HEK293 (cell line): ENCODE results near the gene CCDC195.

Experiments used
- CTCF ChIA-PET: fragments of 350-600 bp; formaldehyde crosslinking; extraction: SDS; loops from one replicate; lab custom pipeline; 2021; ENCODE audit warnings: antibody characterized with exemption; lab: Yijun Ruan, JAX
- POLR2A ChIA-PET: fragments of 300-600 bp; formaldehyde crosslinking; extraction: SDS; loops from one replicate; lab custom pipeline; 2020; ENCODE audit warnings: antibody characterized with exemption, inconsistent platforms; lab: Yijun Ruan, JAX
- H3K27ac ChIP-seq: fragments of 200-500 bp; sonication (Bioruptor generic); 2 replicates; pipeline ENCODE4 v1.5.1; 2014; ENCODE audit warnings: low read depth, low read length, control low read depth, inconsistent platforms; ENCODE audit errors: extremely low read depth
- H3K36me3 ChIP-seq, 2 experiments: fragments of 200-500 bp in 1 of 2; sonication (Bioruptor generic) in 1 of 2; 1 replicate in 1 of 2; 2 replicates in 1 of 2; pipeline ENCODE4 v1.5.1; 2014 to 2017; ENCODE audit warnings: inconsistent platforms in 2 of 2, low read length in 2 of 2; ENCODE audit not compliant: control insufficient read depth in 2 of 2, insufficient read depth in 1 of 2
- H3K4me1 ChIP-seq: fragments of 200-500 bp; sonication (Bioruptor generic); 2 replicates; pipeline ENCODE4 v1.5.1; 2014; ENCODE audit warnings: mild to moderate bottlenecking, low read length, inconsistent platforms; ENCODE audit not compliant: control insufficient read depth, insufficient read depth
- H3K4me3 ChIP-seq: 2 replicates; pipeline ENCODE4 v1.5.1; 2011; ENCODE audit warnings: low read depth, mild to moderate bottlenecking, control low read depth, low read length, moderate library complexity
- H3K9me3 ChIP-seq: fragments of 200-500 bp; sonication (Bioruptor generic); 2 replicates; pipeline ENCODE4 v1.5.1; 2014; ENCODE audit warnings: low read depth, low read length, inconsistent platforms; ENCODE audit not compliant: control insufficient read depth, insufficient read depth
- HOXC10 ChIP-seq: sonication (generic); formaldehyde crosslinking; IDR thresholded peaks from 2 replicates; pipeline ENCODE4 v1.8.1; 2023; ENCODE audit warnings: mild to moderate bottlenecking, missing genetic modification reagents
- KLF10 ChIP-seq: fragments of 450-650 bp; IDR thresholded peaks from 2 replicates; pipeline ENCODE4 v1.5.1; 2018; ENCODE audit warnings: missing biosample characterization, mild to moderate bottlenecking, missing genetic modification characterization
- KLF9 ChIP-seq: fragments of 450-650 bp; formaldehyde crosslinking; IDR thresholded peaks from 2 replicates; pipeline ENCODE4 v1.5.1; 2016; ENCODE audit warnings: missing biosample characterization, missing genetic modification characterization, low read depth
- MEIS1 ChIP-seq: sonication (generic); formaldehyde crosslinking; IDR thresholded peaks from 2 replicates; pipeline ENCODE4 v1.8.1; 2022; ENCODE audit warnings: missing genetic modification reagents, mild to moderate bottlenecking, borderline replicate concordance
- ZBTB20 ChIP-seq: fragments of 450-650 bp; formaldehyde crosslinking; IDR thresholded peaks from 2 replicates; pipeline ENCODE4 v1.5.1; 2016; ENCODE audit warnings: missing biosample characterization, missing genetic modification characterization
- ZBTB7A ChIP-seq: fragments of 450-650 bp; formaldehyde crosslinking; IDR thresholded peaks from 2 replicates; pipeline ENCODE4 v1.5.1; 2016; ENCODE audit warnings: low read depth, missing biosample characterization, missing genetic modification characterization
- ZBTB8A ChIP-seq: fragments of 450-650 bp; formaldehyde crosslinking; IDR thresholded peaks from 2 replicates; pipeline ENCODE4 v1.5.1; 2016; ENCODE audit warnings: missing biosample characterization, missing genetic modification characterization
- ZNF132 ChIP-seq: fragments of 450-650 bp; formaldehyde crosslinking; IDR thresholded peaks from 2 replicates; pipeline ENCODE4 v1.5.1; 2017; ENCODE audit warnings: missing biosample characterization, missing genetic modification characterization, borderline replicate concordance
- ZNF133 ChIP-seq: fragments of 450-650 bp; formaldehyde crosslinking; IDR thresholded peaks from 2 replicates; pipeline ENCODE4 v1.5.1; 2016; ENCODE audit warnings: missing biosample characterization, missing genetic modification characterization
- ZNF140 ChIP-seq: fragments of 450-650 bp; formaldehyde crosslinking; IDR thresholded peaks from 2 replicates; pipeline ENCODE4 v1.5.1; 2016; ENCODE audit warnings: missing biosample characterization, missing genetic modification characterization
- ZNF302 ChIP-seq: fragments of 450-650 bp; formaldehyde crosslinking; IDR thresholded peaks from 2 replicates; pipeline ENCODE4 v1.5.1; 2016; ENCODE audit warnings: missing biosample characterization, missing genetic modification characterization, low read depth
- ZNF433 ChIP-seq: fragments of 450-650 bp; formaldehyde crosslinking; IDR thresholded peaks from 2 replicates; pipeline ENCODE4 v1.5.1; 2016; ENCODE audit warnings: missing biosample characterization, missing genetic modification characterization, low read depth
- ZNF514 ChIP-seq: fragments of 450-650 bp; formaldehyde crosslinking; IDR thresholded peaks from 2 replicates; pipeline ENCODE4 v1.5.1; 2016; ENCODE audit warnings: missing biosample characterization, missing genetic modification characterization
- ZNF558 ChIP-seq: fragments of 450-650 bp; formaldehyde crosslinking; IDR thresholded peaks from 2 replicates; pipeline ENCODE4 v1.5.1; 2016; ENCODE audit warnings: missing biosample characterization, missing genetic modification characterization
- ZNF707 ChIP-seq: fragments of 450-650 bp; formaldehyde crosslinking; IDR thresholded peaks from 2 replicates; pipeline ENCODE4 v1.5.1; 2016; ENCODE audit warnings: missing biosample characterization, missing genetic modification characterization
- ZNF777 ChIP-seq: fragments of 450-650 bp; formaldehyde crosslinking; IDR thresholded peaks from 2 replicates; pipeline ENCODE4 v1.5.1; 2017; ENCODE audit warnings: missing biosample characterization, missing genetic modification characterization, borderline replicate concordance
- TF ChIP-seq, protein P1 (sequence below): fragments of 450-650 bp; formaldehyde crosslinking; IDR thresholded peaks from 2 replicates; pipeline ENCODE4 v1.5.1; 2017; ENCODE audit warnings: missing biosample characterization, missing genetic modification characterization
- TF ChIP-seq, protein P2 (sequence below): fragments of 450-650 bp; IDR thresholded peaks from 2 replicates; pipeline ENCODE4 v1.5.1; 2018; ENCODE audit warnings: missing biosample characterization, mild to moderate bottlenecking, missing genetic modification characterization
- TF ChIP-seq, protein P3 (sequence below): fragments of 450-650 bp; formaldehyde crosslinking; IDR thresholded peaks from 2 replicates; pipeline ENCODE4 v1.5.1; 2016; ENCODE audit warnings: missing biosample characterization, missing genetic modification characterization
- TF ChIP-seq, protein P4 (sequence below): sonication (generic); formaldehyde crosslinking; IDR thresholded peaks from 2 replicates; pipeline ENCODE4 v1.8.1; 2022; ENCODE audit warnings: mild to moderate bottlenecking, moderate library complexity, missing genetic modification reagents
- TF ChIP-seq, protein P5 (sequence below): fragments of 450-650 bp; IDR thresholded peaks from 2 replicates; pipeline ENCODE4 v1.5.1; 2018; ENCODE audit warnings: missing biosample characterization, missing genetic modification characterization

CCDC195 gene

DNA sequence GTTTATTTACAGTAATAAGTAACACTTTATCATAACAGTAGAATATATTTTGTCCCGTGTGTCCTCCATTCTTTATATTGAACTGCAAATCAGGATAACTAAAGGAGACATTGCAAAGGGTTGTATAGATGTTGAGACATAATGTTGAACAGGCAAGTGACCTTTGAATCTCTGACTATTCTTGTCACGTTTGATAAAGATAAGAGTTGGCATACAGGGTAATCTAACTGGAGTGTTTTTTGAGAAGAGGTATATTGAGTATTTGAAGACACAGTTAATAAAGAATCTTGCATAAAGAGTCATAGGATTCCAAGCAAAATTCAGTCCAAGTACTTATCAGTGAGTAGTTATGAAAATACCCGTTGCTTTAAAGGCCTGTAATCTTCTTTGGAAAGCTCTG, 21.7 kb downstream of the CCDC195 start (continued):
- TF ChIP-seq, protein P1, sequence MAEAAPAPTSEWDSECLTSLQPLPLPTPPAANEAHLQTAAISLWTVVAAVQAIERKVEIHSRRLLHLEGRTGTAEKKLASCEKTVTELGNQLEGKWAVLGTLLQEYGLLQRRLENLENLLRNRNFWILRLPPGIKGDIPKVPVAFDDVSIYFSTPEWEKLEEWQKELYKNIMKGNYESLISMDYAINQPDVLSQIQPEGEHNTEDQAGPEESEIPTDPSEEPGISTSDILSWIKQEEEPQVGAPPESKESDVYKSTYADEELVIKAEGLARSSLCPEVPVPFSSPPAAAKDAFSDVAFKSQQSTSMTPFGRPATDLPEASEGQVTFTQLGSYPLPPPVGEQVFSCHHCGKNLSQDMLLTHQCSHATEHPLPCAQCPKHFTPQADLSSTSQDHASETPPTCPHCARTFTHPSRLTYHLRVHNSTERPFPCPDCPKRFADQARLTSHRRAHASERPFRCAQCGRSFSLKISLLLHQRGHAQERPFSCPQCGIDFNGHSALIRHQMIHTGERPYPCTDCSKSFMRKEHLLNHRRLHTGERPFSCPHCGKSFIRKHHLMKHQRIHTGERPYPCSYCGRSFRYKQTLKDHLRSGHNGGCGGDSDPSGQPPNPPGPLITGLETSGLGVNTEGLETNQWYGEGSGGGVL (tag by site-specific recombination), result no peak
- TF ChIP-seq KLF9 (tag by site-specific recombination) (no peak), HOXC10 (CRISPR knock-in tag) (no peak), ZNF133 (tag by site-specific recombination) (no peak), ZNF302 (no peak), ZNF132 (tag by site-specific recombination) (no peak), ZBTB8A (tag by site-specific recombination) (no peak)

DNA sequence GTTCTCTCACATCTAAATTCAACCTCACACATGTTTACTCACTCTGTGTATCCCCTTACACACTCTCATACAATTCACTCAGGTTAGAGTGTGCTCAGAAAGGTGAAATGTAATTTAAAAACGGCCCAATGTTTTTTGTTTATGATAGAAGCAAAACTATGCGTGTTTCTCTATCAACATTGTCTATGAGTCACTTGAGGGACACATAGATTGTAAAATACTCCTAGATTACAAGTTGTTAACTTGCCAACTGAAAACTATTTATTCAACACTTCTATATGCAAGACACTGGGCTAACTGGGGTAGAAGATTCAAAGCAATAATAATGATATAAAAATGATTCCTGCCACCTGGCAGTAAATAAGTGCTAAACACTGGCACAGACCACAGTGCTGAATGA, 24.6 kb downstream of the CCDC195 start:
- no peak overlapping the region for H3K27ac ChIP-seq
- no peak overlapping the region for H3K4me3 ChIP-seq
- ChIA-PET CTCF (no interaction called here), POLR2A (no interaction called here)
- no peaks in the 10 kb centered on the region for H3K9me3 ChIP-seq
- no peaks in the 10 kb centered on the region for H3K36me3 ChIP-seq
- TF ChIP-seq ZNF777 (tag by site-specific recombination) (no peak), ZNF140 (no peak), ZBTB7A (tag by site-specific recombination) (no peak), ZBTB20 (tag by site-specific recombination) (no peak), ZNF558 (tag by site-specific recombination) (no peak), ZNF514 (tag by site-specific recombination) (no peak), MEIS1 (no peak), ZNF707 (tag by site-specific recombination) (no peak), ZNF433 (no peak), KLF10 (tag by site-specific recombination) (no peak)
- TF ChIP-seq, protein P2, sequence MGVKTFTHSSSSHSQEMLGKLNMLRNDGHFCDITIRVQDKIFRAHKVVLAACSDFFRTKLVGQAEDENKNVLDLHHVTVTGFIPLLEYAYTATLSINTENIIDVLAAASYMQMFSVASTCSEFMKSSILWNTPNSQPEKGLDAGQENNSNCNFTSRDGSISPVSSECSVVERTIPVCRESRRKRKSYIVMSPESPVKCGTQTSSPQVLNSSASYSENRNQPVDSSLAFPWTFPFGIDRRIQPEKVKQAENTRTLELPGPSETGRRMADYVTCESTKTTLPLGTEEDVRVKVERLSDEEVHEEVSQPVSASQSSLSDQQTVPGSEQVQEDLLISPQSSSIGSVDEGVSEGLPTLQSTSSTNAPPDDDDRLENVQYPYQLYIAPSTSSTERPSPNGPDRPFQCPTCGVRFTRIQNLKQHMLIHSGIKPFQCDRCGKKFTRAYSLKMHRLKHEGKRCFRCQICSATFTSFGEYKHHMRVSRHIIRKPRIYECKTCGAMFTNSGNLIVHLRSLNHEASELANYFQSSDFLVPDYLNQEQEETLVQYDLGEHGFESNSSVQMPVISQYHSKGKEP (tag by site-specific recombination), result no peak
- TF ChIP-seq, protein P3, sequence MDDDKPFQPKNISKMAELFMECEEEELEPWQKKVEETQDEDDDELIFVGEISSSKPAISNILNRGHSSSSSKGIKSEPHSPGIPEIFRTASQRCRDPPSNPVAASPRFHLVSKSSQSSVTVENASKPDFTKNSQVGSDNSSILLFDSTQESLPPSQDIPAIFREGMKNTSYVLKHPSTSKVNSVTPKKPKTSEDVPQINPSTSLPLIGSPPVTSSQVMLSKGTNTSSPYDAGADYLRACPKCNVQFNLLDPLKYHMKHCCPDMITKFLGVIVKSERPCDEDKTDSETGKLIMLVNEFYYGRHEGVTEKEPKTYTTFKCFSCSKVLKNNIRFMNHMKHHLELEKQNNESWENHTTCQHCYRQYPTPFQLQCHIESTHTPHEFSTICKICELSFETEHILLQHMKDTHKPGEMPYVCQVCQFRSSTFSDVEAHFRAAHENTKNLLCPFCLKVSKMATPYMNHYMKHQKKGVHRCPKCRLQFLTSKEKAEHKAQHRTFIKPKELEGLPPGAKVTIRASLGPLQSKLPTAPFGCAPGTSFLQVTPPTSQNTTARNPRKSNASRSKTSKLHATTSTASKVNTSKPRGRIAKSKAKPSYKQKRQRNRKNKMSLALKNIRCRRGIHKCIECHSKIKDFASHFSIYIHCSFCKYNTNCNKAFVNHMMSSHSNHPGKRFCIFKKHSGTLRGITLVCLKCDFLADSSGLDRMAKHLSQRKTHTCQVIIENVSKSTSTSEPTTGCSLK (tag by site-specific recombination), result no peak
- TF ChIP-seq, protein P4, sequence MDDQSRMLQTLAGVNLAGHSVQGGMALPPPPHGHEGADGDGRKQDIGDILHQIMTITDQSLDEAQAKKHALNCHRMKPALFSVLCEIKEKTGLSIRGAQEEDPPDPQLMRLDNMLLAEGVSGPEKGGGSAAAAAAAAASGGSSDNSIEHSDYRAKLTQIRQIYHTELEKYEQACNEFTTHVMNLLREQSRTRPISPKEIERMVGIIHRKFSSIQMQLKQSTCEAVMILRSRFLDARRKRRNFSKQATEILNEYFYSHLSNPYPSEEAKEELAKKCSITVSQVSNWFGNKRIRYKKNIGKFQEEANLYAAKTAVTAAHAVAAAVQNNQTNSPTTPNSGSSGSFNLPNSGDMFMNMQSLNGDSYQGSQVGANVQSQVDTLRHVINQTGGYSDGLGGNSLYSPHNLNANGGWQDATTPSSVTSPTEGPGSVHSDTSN (CRISPR knock-in tag), result no peak
- TF ChIP-seq, protein P5, sequence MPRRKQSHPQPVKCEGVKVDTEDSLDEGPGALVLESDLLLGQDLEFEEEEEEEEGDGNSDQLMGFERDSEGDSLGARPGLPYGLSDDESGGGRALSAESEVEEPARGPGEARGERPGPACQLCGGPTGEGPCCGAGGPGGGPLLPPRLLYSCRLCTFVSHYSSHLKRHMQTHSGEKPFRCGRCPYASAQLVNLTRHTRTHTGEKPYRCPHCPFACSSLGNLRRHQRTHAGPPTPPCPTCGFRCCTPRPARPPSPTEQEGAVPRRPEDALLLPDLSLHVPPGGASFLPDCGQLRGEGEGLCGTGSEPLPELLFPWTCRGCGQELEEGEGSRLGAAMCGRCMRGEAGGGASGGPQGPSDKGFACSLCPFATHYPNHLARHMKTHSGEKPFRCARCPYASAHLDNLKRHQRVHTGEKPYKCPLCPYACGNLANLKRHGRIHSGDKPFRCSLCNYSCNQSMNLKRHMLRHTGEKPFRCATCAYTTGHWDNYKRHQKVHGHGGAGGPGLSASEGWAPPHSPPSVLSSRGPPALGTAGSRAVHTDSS (tag by site-specific recombination), result no peak
- H3K4me1 ChIP-seq, result no peaks in the 10 kb centered on the region
